ENCODE measurements around the gene RHBDF2.

The RHBDF2 gene

DNA sequence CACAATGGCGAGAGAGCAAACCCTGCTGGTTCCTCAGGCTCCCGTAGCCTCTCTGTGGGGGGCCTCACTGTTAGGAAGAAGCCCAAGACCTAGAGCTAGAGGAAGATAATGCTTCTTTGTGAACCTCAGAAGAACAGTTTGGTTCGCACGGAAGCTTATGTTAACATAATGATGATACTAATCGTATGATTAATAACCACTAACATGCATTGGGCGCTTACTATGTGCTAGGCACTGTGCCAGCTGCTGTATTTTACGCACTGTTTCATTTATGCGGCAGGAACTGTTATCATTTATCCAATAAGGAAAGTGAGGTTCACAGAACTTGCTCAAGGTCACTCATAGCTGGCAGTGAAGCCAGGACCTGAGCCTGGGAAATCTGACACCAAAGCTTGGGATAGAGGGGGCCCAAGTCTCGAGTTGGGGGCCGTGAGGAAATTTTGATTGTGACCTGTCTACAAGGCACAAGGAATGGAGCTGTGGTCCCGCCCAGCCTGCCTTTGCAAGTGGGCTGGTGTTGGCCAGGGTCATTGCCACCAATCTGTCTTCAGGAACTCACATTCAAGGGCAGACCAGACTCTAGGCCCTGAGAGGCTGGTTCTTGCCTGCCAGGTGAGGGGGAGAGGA lies 45.4 kb upstream of the RHBDF2 start:
- TF ChIP-seq, protein P1, sequence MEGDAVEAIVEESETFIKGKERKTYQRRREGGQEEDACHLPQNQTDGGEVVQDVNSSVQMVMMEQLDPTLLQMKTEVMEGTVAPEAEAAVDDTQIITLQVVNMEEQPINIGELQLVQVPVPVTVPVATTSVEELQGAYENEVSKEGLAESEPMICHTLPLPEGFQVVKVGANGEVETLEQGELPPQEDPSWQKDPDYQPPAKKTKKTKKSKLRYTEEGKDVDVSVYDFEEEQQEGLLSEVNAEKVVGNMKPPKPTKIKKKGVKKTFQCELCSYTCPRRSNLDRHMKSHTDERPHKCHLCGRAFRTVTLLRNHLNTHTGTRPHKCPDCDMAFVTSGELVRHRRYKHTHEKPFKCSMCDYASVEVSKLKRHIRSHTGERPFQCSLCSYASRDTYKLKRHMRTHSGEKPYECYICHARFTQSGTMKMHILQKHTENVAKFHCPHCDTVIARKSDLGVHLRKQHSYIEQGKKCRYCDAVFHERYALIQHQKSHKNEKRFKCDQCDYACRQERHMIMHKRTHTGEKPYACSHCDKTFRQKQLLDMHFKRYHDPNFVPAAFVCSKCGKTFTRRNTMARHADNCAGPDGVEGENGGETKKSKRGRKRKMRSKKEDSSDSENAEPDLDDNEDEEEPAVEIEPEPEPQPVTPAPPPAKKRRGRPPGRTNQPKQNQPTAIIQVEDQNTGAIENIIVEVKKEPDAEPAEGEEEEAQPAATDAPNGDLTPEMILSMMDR (IDR thresholded peaks at IDR 0.05; ENCODE audit: borderline replicate concordance, insufficient read depth, low read depth, low read length), result no peak
- no peak overlapping the region for H3K4me3 ChIP-seq (ENCODE audit: low read depth, low read length)

DNA sequence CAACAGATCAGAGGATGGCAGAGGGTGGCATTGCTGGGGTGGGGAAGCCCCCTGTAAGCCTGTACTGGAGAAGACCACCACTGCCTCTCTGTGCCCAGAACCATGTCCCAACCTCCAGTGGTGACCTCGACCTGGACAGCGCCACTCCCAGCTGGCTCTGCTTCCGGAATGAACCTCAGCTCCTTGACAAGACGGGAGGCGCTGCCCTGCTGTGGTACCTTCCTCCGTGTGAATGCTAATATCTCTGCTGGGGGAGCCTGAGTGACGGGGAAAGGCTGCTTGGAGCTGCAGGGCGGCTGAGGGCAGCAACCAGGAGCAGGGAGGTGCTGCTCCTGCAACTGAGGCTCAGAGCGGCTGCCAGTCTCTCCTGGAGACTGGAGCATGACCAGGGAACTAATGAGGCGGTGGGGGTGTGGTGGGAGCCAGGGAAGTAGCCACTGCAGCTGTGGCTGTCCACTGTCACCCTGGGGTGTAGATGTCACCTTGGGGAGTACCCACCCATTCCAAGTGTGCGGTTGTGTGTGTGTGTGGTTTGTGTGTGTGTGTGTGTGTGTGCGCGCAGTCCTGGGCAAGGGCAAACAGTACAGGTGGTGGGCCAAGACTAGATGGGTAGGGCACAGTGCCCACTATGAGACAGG lies 44.8 kb upstream of the RHBDF2 start:
- TF ChIP-seq, protein P1 (IDR thresholded peaks at IDR 0.05; ENCODE audit: borderline replicate concordance, insufficient read depth, low read depth, low read length), result no peak
- H3K4me3 ChIP-seq (ENCODE audit: low read depth, low read length), result no peak overlapping the region

DNA sequence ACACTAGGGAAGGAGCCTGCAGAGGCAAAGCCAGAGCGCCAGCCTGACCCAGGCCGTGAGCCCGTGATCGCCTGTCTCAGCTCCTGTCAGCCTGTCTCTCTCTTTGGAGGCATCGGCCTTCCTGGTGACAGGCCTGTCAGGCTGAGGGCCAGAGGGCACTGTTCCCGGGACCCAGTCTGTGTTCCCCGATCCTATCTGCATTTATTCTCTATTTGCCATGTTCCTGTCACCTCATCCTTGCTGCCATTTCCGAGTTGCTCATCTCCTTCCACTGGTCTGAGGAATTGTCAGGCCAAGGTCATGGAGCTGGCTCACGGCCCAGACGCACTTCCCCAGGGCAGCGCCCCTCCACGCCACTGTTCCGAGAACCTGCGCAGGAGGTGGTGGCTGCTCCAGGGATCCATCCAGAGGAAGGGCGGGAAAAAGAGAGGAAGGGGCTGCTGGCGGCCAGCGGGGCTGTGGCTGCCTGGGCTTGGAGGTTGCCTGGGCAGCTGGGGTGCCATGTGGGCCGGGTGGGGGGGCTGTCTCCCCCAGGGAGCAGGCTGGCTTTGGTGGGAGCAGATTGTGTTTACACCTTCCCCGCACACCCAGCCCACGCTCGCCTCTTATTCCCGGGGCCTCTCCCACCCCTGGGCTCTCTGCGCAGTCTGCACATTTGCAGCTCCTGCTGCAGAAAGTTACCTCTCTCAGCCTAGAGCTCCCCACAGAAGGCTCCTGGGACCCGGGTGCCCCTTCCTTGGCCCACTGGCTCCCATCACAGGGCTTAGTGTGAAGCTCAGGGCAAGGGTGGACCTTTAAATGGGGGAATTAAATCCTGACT lies 43.5 kb upstream of the RHBDF2 start:
- TF ChIP-seq, protein P1 (IDR thresholded peaks at IDR 0.05; ENCODE audit: borderline replicate concordance, insufficient read depth, low read depth, low read length), result no peak
- no peak overlapping the region for H3K4me3 ChIP-seq (ENCODE audit: low read depth, low read length)

DNA sequence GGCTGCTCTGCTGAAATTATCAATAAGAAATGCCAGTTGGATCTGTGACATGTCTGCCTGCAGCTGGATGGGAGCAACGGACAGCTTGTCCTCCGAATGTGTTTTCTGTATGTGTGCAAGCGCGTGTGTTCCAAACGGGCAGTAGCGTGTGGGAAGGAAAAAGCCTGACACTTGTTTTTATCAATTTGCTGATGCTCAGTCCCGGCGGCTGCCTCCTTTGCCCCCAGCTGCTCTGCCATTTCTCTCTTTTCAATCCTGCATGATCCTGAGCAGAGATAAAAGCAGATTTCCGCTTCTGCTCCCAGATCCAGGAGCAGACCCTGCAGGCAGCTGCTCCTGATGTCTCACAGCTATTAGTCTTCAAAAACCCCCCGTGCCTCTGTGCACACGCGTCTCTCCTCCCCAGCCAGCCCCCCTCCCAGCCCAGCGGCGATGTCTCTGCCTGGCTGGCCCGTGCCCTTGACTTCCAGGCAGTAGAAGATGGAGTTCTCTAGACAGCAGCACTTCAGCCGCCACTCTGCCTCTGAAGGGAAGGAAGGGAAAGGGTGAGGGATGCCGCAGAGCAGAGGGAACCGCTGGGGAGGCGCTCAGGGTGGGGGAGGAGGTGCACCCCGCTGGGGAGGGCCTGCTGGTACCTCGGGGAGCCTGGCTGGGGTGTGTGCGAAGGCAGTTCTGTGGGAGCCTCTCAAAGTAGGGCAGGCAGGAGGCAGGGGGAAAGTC lies 42.8 kb upstream of the RHBDF2 start:
- TF ChIP-seq, protein P1 (IDR thresholded peaks at IDR 0.05; ENCODE audit: borderline replicate concordance, insufficient read depth, low read depth, low read length), result no peak
- H3K4me3 ChIP-seq (ENCODE audit: low read depth, low read length), result no peak overlapping the region

DNA sequence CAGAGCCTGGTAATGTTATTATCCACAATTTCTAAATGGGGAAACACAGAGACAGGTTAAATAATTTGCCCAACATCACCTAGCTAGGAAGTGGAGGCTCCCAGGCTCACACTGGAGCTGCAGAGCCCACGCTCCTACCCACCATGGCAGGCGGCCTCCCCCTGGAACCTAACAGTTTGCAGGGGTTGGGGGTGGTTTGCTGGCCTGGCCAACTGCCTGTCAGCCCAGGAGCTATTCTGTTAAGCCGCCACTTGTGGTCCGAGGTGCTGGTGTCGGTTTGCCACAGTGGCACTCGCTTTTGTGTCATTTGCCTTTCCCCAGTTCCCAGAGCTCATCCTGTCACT lies 42.2 kb upstream of the RHBDF2 start:
- no peak overlapping the region for H3K4me3 ChIP-seq (ENCODE audit: low read depth, low read length)
- TF ChIP-seq, protein P1 (IDR thresholded peaks at IDR 0.05; ENCODE audit: borderline replicate concordance, insufficient read depth, low read depth, low read length), result no peak

DNA sequence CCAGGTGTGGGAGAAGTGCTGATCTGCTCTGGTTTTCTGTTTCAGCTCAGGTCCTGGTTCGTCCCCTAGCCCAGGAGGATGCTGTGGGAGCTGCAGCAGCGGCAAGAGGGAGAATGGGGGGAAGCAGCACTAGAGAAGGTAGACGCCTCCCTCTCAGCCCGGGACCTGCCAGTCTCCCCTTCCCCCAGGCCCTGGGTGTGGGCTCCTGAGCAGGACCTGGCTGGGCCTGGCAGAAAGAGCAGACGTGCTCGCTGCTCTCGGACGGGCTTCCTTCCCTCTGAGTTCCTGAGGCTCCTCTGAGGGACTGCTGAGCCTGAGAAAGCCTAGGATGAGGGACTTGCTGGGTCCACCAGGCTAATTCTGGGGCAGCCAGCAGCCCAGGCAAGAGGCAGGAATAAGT lies 41.8 kb upstream of the RHBDF2 start:
- no peak overlapping the region for H3K4me3 ChIP-seq (ENCODE audit: low read depth, low read length)
- TF ChIP-seq, protein P1 (IDR thresholded peaks at IDR 0.05; ENCODE audit: borderline replicate concordance, insufficient read depth, low read depth, low read length), result no peak

Data from GM12875 (cell line).